ENCODE measurements around the gene CRB1.

Gene CRB1

GRCh38 chr1:197351821-197352440 lies 83.9 kb downstream of the CRB1 start:
- DNase-seq = no peak

GRCh38 chr1:197355248-197355995 lies 87.4 kb downstream of the CRB1 start:
- DNase-seq = no peak

GRCh38 chr1:197356723-197357533 lies 88.9 kb downstream of the CRB1 start:
- DNase-seq = peak; percentile 39

- no peak for DNase-seq
Observed at GRCh38 chr1:197358959-197359358, 90.9 kb downstream of the CRB1 start.

GRCh38 chr1:197360068-197360467 lies 92.0 kb downstream of the CRB1 start:
- DNase-seq = no peak

- DNase-seq = no peak
Observed at GRCh38 chr1:197362871-197363270, 94.8 kb downstream of the CRB1 start.

GRCh38 chr1:197363855-197364254 lies 95.8 kb downstream of the CRB1 start:
- no peak for DNase-seq

- no peak for DNase-seq
Observed at GRCh38 chr1:197366996-197367395, 98.9 kb downstream of the CRB1 start.

GRCh38 chr1:197367627-197368026 lies 99.6 kb downstream of the CRB1 start:
- no peak for DNase-seq

GRCh38 chr1:197374428-197374827 lies 106.4 kb downstream of the CRB1 start:
- no peak for DNase-seq

GRCh38 chr1:197384471-197384870 lies 116.4 kb downstream of the CRB1 start:
- DNase-seq = no peak

GRCh38 chr1:197388801-197389200 lies 120.7 kb downstream of the CRB1 start:
- no peak for DNase-seq

- DNase-seq = no peak
Observed at GRCh38 chr1:197390856-197391255, 122.8 kb downstream of the CRB1 start.

- DNase-seq = peak; percentile 44
Observed at GRCh38 chr1:197391303-197392226, 123.5 kb downstream of the CRB1 start.

- DNase-seq = no peak
Observed at GRCh38 chr1:197392541-197392940, 124.5 kb downstream of the CRB1 start.

- no peak for DNase-seq
Observed at GRCh38 chr1:197393105-197393504, 125.1 kb downstream of the CRB1 start.

- DNase-seq = no peak
Observed at GRCh38 chr1:197393772-197394171, 125.7 kb downstream of the CRB1 start.

GRCh38 chr1:197394831-197395608 lies 127.0 kb downstream of the CRB1 start:
- DNase-seq = no peak

GRCh38 chr1:197397895-197398294 lies 129.8 kb downstream of the CRB1 start:
- no peak for DNase-seq

- DNase-seq = peak; percentile 53
Observed at GRCh38 chr1:197399755-197400521, 131.9 kb downstream of the CRB1 start.

GRCh38 chr1:197400522-197400902 lies 132.5 kb downstream of the CRB1 start:
- no peak for DNase-seq

All from CD4-positive, alpha-beta T cell treated with Interleukin-12 subunit alpha and Interleukin-12 subunit beta, for 1 hour (primary cell).